Measurements from ENCODE around the gene QPCTL.
"Not testable (repeated sequence)": the region's sequence is repeated elsewhere in the genome, so short reads cannot be mapped to it uniquely, and the experiment has no call there.

The QPCTL gene

GRCh38 chr19:45676851-45677263 lies 15.6 kb upstream of the QPCTL start:
- DNase-seq (ENCODE audit: low read depth) = peak; percentile 28

GRCh38 chr19:45677351-45678230 lies 14.9 kb upstream of the QPCTL start:
- peak; percentile 58 for DNase-seq (ENCODE audit: low read depth)

- peak; percentile 81 for DNase-seq (ENCODE audit: low read depth)
Measured at GRCh38 chr19:45681391-45682015, 11.0 kb upstream of the QPCTL start.

GRCh38 chr19:45682117-45682516 lies 10.3 kb upstream of the QPCTL start:
- DNase-seq (ENCODE audit: low read depth) = no peak

GRCh38 chr19:45682908-45683307 lies 9.6 kb upstream of the QPCTL start:
- DNase-seq (ENCODE audit: low read depth) = no peak

GRCh38 chr19:45685045-45685444 lies 7.4 kb upstream of the QPCTL start:
- DNase-seq (ENCODE audit: low read depth) = not testable (repeated sequence)

- DNase-seq (ENCODE audit: low read depth) = no peak
Measured at GRCh38 chr19:45687599-45687998, 4.9 kb upstream of the QPCTL start.

- peak; percentile 88 for DNase-seq (ENCODE audit: low read depth)
Measured at GRCh38 chr19:45691516-45692186, 815 bp upstream of the QPCTL start, which contains the start of gene SNRPD2. Gene SNRPD2, minus strand, starts transcription at chr19:45691953. Its CDS starts 65 bp downstream, at chr19:45691888.

GRCh38 chr19:45693106-45693788 lies 781 bp downstream of the QPCTL start:
- peak; percentile 56 for DNase-seq (ENCODE audit: low read depth)

- DNase-seq (ENCODE audit: low read depth) = no peak
Measured at GRCh38 chr19:45701676-45702075, 9.2 kb downstream of the QPCTL start.

GRCh38 chr19:45705115-45705514 lies 12.6 kb downstream of the QPCTL start:
- DNase-seq (ENCODE audit: low read depth) = no peak

GRCh38 chr19:45705710-45706415 lies 13.4 kb downstream of the QPCTL start:
- DNase-seq (ENCODE audit: low read depth) = no peak

- no peak for DNase-seq (ENCODE audit: low read depth)
Measured at GRCh38 chr19:45710356-45711130, 18.1 kb downstream of the QPCTL start.

GRCh38 chr19:45711851-45712698 lies 19.6 kb downstream of the QPCTL start:
- no peak for DNase-seq (ENCODE audit: low read depth)

- no peak for DNase-seq (ENCODE audit: low read depth)
Measured at GRCh38 chr19:45712699-45713067, 20.2 kb downstream of the QPCTL start.

GRCh38 chr19:45713141-45713540 lies 20.7 kb downstream of the QPCTL start:
- no peak for DNase-seq (ENCODE audit: low read depth)

- DNase-seq (ENCODE audit: low read depth) = no peak
Measured at GRCh38 chr19:45715139-45715538, 22.7 kb downstream of the QPCTL start.

GRCh38 chr19:45716359-45717130 lies 24.1 kb downstream of the QPCTL start:
- no peak for DNase-seq (ENCODE audit: low read depth)
